ENCODE results near the gene PVR.

DNA sequence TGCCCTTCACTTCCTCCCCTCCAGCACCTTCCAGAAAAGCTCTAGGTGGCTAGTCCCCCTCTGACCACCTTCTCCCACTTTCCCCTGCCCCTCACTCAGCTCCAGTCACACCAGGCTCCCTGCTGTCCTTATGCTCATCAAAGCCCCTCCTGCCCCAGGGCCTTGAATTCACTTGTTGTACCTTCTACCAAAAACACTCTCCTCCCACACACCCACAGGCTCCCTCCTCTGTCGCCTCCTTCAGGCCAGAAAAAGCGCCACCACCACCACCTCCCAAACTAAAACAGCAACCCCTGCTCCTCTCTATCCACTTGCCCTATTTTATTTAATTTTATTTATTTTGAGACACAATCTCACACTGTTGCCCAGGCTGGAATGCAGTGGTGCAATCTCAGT is 50.5 kb downstream of the PVR start:
- TF ChIP-seq, protein P1, sequence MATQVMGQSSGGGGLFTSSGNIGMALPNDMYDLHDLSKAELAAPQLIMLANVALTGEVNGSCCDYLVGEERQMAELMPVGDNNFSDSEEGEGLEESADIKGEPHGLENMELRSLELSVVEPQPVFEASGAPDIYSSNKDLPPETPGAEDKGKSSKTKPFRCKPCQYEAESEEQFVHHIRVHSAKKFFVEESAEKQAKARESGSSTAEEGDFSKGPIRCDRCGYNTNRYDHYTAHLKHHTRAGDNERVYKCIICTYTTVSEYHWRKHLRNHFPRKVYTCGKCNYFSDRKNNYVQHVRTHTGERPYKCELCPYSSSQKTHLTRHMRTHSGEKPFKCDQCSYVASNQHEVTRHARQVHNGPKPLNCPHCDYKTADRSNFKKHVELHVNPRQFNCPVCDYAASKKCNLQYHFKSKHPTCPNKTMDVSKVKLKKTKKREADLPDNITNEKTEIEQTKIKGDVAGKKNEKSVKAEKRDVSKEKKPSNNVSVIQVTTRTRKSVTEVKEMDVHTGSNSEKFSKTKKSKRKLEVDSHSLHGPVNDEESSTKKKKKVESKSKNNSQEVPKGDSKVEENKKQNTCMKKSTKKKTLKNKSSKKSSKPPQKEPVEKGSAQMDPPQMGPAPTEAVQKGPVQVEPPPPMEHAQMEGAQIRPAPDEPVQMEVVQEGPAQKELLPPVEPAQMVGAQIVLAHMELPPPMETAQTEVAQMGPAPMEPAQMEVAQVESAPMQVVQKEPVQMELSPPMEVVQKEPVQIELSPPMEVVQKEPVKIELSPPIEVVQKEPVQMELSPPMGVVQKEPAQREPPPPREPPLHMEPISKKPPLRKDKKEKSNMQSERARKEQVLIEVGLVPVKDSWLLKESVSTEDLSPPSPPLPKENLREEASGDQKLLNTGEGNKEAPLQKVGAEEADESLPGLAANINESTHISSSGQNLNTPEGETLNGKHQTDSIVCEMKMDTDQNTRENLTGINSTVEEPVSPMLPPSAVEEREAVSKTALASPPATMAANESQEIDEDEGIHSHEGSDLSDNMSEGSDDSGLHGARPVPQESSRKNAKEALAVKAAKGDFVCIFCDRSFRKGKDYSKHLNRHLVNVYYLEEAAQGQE (IDR thresholded peaks at IDR 0.05; ENCODE audit: insufficient read depth in 1 of 2, low read depth in 2 of 2, low read length in 1 of 2) = no peak
- TF ChIP-seq CTCF (IDR thresholded peaks at IDR 0.05) = no peak
- no peak for TF ChIP-seq POLR2AphosphoS5 (IDR thresholded peaks at IDR 0.05; ENCODE audit: low read depth, low read length)
- TF ChIP-seq SIN3A (IDR thresholded peaks at IDR 0.05; ENCODE audit: borderline replicate concordance, insufficient read depth, low read depth, low read length) = no peak
- no peak for TF ChIP-seq TCF7L2 (IDR thresholded peaks at IDR 0.05; ENCODE audit: low read depth, low read length)

Data from Panc1 (cell line).